ENCODE measurements around the gene ASNSD1.

DNA sequence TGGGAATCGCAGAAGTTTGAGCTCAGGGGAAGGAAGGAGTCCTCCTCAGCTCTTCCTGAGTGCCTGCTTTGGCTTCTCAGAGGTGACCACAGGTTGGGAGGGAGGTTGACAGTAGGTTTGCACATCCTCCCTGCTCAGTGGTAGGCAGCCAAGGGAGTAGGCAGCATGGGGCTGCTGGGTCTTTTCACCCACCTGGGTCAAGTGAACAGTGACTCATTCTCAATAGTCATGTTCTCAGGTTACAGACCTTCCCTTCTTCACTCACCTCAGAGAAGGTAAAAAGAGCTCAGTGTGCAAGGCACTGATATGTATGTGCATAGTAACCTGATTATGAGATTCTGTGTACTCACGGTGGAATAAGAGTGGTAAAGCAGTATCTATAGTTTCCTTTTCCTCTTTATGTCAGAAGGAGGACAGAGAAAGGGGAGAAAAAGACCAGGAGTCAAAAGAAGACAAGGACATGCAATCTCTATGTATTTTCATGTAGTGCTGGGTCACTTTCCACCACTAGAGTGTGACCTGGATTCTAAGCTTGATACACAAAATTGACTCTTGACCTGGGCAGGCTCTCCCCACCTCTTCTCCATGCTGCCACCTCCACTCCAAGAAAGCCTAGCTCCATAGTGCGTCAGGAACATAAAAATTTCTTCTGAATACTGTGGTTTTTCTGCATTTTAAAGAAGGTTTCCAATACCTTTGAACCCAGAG lies 36.5 kb upstream of the ASNSD1 start:
- no peak for TF ChIP-seq EZH2phosphoT487 (IDR thresholded peaks at IDR 0.05; ENCODE audit: borderline replicate concordance, low read length)
- TF ChIP-seq, protein P1, sequence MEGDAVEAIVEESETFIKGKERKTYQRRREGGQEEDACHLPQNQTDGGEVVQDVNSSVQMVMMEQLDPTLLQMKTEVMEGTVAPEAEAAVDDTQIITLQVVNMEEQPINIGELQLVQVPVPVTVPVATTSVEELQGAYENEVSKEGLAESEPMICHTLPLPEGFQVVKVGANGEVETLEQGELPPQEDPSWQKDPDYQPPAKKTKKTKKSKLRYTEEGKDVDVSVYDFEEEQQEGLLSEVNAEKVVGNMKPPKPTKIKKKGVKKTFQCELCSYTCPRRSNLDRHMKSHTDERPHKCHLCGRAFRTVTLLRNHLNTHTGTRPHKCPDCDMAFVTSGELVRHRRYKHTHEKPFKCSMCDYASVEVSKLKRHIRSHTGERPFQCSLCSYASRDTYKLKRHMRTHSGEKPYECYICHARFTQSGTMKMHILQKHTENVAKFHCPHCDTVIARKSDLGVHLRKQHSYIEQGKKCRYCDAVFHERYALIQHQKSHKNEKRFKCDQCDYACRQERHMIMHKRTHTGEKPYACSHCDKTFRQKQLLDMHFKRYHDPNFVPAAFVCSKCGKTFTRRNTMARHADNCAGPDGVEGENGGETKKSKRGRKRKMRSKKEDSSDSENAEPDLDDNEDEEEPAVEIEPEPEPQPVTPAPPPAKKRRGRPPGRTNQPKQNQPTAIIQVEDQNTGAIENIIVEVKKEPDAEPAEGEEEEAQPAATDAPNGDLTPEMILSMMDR (conservative IDR thresholded peaks at IDR 0.05; ENCODE audit: low read depth, low read length), result no peak
